HepG2 (cell line): Measurements from ENCODE around the gene EPHX1. TPM values are rescaled to one million over a fixed set of nuclear protein-coding genes. Genes with fewer than 3 reads are reported as not detected.

Source experiments
- ATAC-seq: fragments of 200-7000 bp; cut with Tn5 transposase; 3 replicates; pipeline ENCODE4 v1.9.1; 2020; ENCODE audit warnings: mild to moderate bottlenecking, moderate library complexity
- BruUV-seq: library from RNA; stranded (reverse); fragments of 400-500 nt; replicated peaks from 2 replicates; lab custom pipeline; 2021; lab: Mats Ljungman, UMichigan
- CTCF ChIA-PET: fragments of 300-600 bp; formaldehyde crosslinking; extraction: SDS; loops from one replicate; lab custom pipeline; 2021; ENCODE audit warnings: low total read pairs, inconsistent platforms, low intra/inter-chr PET ratio; lab: Yijun Ruan, JAX
- POLR2A ChIA-PET: fragments of 350-600 bp; sonication (Branson Sonifier 250); formaldehyde crosslinking; loops from one replicate; lab custom pipeline; 2020; ENCODE audit warnings: antibody characterized with exemption, inconsistent platforms; lab: Yijun Ruan, JAX
- DNase-seq: peaks from one replicate; pipeline ENCODE4 v3.0.0-alpha.2; 2015; ENCODE audit warnings: low spot score
- FAIRE-seq: peaks from 3 replicates; lab custom pipeline; 2011; peaks lifted over from hg19 to GRCh38; lab: Jason Lieb, UNC
- H2AFZ ChIP-seq: one replicate; pipeline ENCODE4 v1.6.1; 2011; ENCODE audit warnings: low read length, inconsistent platforms
- H3K27ac ChIP-seq: fragments of 300-600 bp; 3 replicates; pipeline ENCODE4 v1.8.0; 2011; ENCODE audit warnings: mixed run types, mild to moderate bottlenecking, mixed read lengths, low read length, inconsistent platforms; ENCODE audit not compliant: insufficient read depth; ENCODE audit errors: extremely low read length
- H3K27me3 ChIP-seq, 2 experiments: fragments of 200-600 bp in 1 of 2; 2 replicates in 1 of 2; 3 replicates in 1 of 2; pipeline versions ENCODE4 v1.6.0 to v1.8.0; 2011; ENCODE audit warnings: low read length in 2 of 2, mild to moderate bottlenecking in 2 of 2, moderate library complexity in 2 of 2, inconsistent platforms in 1 of 2; ENCODE audit not compliant: insufficient read depth in 2 of 2, control insufficient read depth in 1 of 2
- H3K36me3 ChIP-seq, 2 experiments: fragments of 200-600 bp in 1 of 2; replicated peaks in 1 of 2; 2 replicates in 1 of 2; 3 replicates in 1 of 2; pipeline versions ENCODE4 v1.5.1 to v1.8.0; 2011; ENCODE audit warnings: low read length in 2 of 2, inconsistent platforms in 1 of 2; ENCODE audit not compliant: insufficient read depth in 2 of 2, control insufficient read depth in 1 of 2
- H3K4me1 ChIP-seq: 2 replicates; pipeline ENCODE4 v1.5.1; 2012; ENCODE audit warnings: low read length, inconsistent platforms; ENCODE audit not compliant: insufficient read depth
- H3K4me2 ChIP-seq: 2 replicates; pipeline ENCODE4 v1.6.0; 2011; ENCODE audit warnings: low read depth, low read length, inconsistent platforms
- H3K4me3 ChIP-seq, 3 experiments: fragments of 200-600 bp in 1 of 3; sonication (generic), shearing (Covaris generic) in 1 of 3; replicated peaks in 1 of 3; 2 replicates each; pipeline ENCODE4 v1.5.1; 2011 to 2016; ENCODE audit warnings: low read length in 3 of 3, inconsistent platforms in 2 of 3, low read depth in 2 of 3, mild to moderate bottlenecking in 2 of 3, control low read depth in 1 of 3, mixed read lengths in 1 of 3; ENCODE audit not compliant: insufficient read depth in 1 of 3
- H3K79me2 ChIP-seq: one replicate; pipeline ENCODE4 v1.6.1; 2011; ENCODE audit warnings: low read length, inconsistent platforms; ENCODE audit not compliant: insufficient read depth
- H3K9ac ChIP-seq: 2 replicates; pipeline ENCODE4 v1.6.0; 2011; ENCODE audit warnings: mild to moderate bottlenecking, low read depth, low read length, inconsistent platforms; ENCODE audit not compliant: insufficient read depth
- H3K9me3 ChIP-seq: 2 replicates; pipeline ENCODE4 v1.5.1; 2012; ENCODE audit warnings: mild to moderate bottlenecking, low read length
- H4K20me1 ChIP-seq: 2 replicates; pipeline ENCODE4 v1.6.0; 2011; ENCODE audit warnings: inconsistent platforms, mild to moderate bottlenecking, low read length, moderate library complexity; ENCODE audit not compliant: insufficient read depth
- FOXO4 ChIP-seq: sonication (generic); formaldehyde crosslinking; conservative IDR thresholded peaks from 2 replicates; pipeline ENCODE4 v1.8.1; 2023; ENCODE audit warnings: missing genetic modification reagents
- HNRNPK ChIP-seq: fragments of 200-400 bp; formaldehyde crosslinking; IDR thresholded peaks from 2 replicates; pipeline ENCODE4 v1.6.1; 2018; ENCODE audit warnings: low read length, low read depth, moderate library complexity, mild to moderate bottlenecking; ENCODE audit not compliant: poor library complexity, severe bottlenecking
- MYC ChIP-seq: sonication (generic); formaldehyde crosslinking; IDR thresholded peaks from 2 replicates; pipeline ENCODE4 v1.9.0; 2021; ENCODE audit warnings: missing genetic modification reagents, borderline replicate concordance
- NFKB2 ChIP-seq: sonication (generic); formaldehyde crosslinking; IDR thresholded peaks from 2 replicates; pipeline ENCODE4 v1.4.0; 2020; ENCODE audit warnings: missing genetic modification reagents, borderline replicate concordance
- SYNCRIP ChIP-seq: fragments of 200-400 bp; formaldehyde crosslinking; IDR thresholded peaks from 2 replicates; pipeline ENCODE4 v1.6.1; 2018; ENCODE audit warnings: mild to moderate bottlenecking, low read depth, low read length; ENCODE audit not compliant: insufficient read depth
- ZBTB43 ChIP-seq: sonication (generic); formaldehyde crosslinking; conservative IDR thresholded peaks from 2 replicates; pipeline ENCODE4 v1.4.0; 2020; ENCODE audit warnings: missing genetic modification reagents
- ZNF607 ChIP-seq: sonication (generic); formaldehyde crosslinking; IDR thresholded peaks from 2 replicates; pipeline ENCODE4 v1.5.1; 2020; ENCODE audit warnings: missing genetic modification reagents, mild to moderate bottlenecking, borderline replicate concordance
- ZNF781 ChIP-seq: sonication (generic); formaldehyde crosslinking; IDR thresholded peaks from 2 replicates; pipeline ENCODE4 v1.5.1; 2020; ENCODE audit warnings: borderline replicate concordance, mild to moderate bottlenecking, missing genetic modification reagents; ENCODE audit errors: not compliant biosample characterization
- WGBS: methylation state at CpG from one replicate; pipeline ENCODE4 v1.1.6; 2017; ENCODE audit warnings: low lambda C conversion rate; 5-methylcytosine and 5-hydroxymethylcytosine counted together
- in situ Hi-C: cut with HindIII; loops from 2 replicates; pipeline ENCODE4 v1.10.0; 2017; ENCODE audit warnings: low pct_unique_long_range_greater_than_20kb; ENCODE audit not compliant: extremely low pct_ligation_motif_present
- intact Hi-C: fragments of 100-400 bp; cut with micrococcal nuclease; formaldehyde crosslinking; loops from one replicate; pipeline ENCODE4 v1.10.0; 2022; ENCODE audit not compliant: unreplicated experiment
- polyA plus RNA-seq, 8 experiments: library from polyadenylated mRNA; depleted of rRNA in 3 of 8; stranded (reverse) in 7 of 8; unstranded in 1 of 8; fragments of >200 nt; fragmentation: Illumina TruSeq in 4 of 8; extraction: Trizol in 4 of 8; gene quantifications; 2 replicates each; pipeline versions ENCODE4 v1.2.1 to v1.2.3, GENCODE V29; 2011 to 2016; ENCODE audit warnings: low read depth in 4 of 8, missing spikeins in 1 of 8, mixed read lengths in 1 of 8; ENCODE audit not compliant: insufficient read depth in 1 of 8
- total RNA-seq, 5 experiments: library from RNA; depleted of rRNA; stranded (reverse); fragments of >200 nt; fragmentation: Illumina TruSeq; extraction: Trizol; gene quantifications; 2 replicates each; pipeline ENCODE4 v1.2.3, GENCODE V29; 2016; ENCODE audit warnings: low read depth in 1 of 5
- TF ChIP-seq, protein P1 (sequence below): sonication (generic); formaldehyde crosslinking; IDR thresholded peaks from 2 replicates; pipeline ENCODE4 v1.9.0; 2022; ENCODE audit warnings: missing genetic modification reagents, mild to moderate bottlenecking, borderline replicate concordance

EPHX1 gene
- total and polyA plus RNA-seq, 2 of the 13 experiments (the other 11 are each of a cell fraction or from before 2014, with no cell fraction given) = 27.7 to 36.5 TPM

DNA sequence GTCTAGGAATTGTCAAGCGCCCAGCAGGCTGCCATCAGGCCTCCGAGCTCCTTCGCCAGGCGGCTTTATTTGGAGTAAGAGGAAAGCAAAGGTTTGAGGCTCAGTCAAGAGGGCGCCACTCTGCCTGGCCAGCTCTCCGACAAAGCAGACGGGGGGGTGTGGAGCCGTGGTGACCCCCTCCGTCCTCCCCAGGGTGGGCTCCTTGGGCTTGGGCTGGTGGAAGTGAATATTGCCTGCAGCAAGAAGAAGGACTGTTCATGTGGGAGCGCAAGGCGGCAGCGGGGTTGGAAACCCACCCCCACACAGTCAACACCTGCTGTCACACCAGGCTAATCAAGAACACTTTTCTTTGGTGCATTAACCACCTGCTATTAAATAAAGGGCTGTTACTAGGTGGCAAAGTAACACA, 14.6 kb downstream of the EPHX1 start:
- peak overlapping the region; percentile 66 for H3K27ac ChIP-seq

More for the DNA sequence above, 14.6 kb downstream of the EPHX1 start:
- peak; percentile 9 for TF ChIP-seq ZNF781 (CRISPR knock-in tag)
- 0 out of 2 replicates have a peak, but pooled peaks have one; percentile 4 for TF ChIP-seq NFKB2
- TF ChIP-seq SYNCRIP = no peak
- TF ChIP-seq ZBTB43 (CRISPR knock-in tag) = no peak
- TF ChIP-seq ZNF607 (CRISPR knock-in tag) = 0 out of 2 replicates have a peak, but pooled peaks have one; percentile 13
- TF ChIP-seq, protein P1, sequence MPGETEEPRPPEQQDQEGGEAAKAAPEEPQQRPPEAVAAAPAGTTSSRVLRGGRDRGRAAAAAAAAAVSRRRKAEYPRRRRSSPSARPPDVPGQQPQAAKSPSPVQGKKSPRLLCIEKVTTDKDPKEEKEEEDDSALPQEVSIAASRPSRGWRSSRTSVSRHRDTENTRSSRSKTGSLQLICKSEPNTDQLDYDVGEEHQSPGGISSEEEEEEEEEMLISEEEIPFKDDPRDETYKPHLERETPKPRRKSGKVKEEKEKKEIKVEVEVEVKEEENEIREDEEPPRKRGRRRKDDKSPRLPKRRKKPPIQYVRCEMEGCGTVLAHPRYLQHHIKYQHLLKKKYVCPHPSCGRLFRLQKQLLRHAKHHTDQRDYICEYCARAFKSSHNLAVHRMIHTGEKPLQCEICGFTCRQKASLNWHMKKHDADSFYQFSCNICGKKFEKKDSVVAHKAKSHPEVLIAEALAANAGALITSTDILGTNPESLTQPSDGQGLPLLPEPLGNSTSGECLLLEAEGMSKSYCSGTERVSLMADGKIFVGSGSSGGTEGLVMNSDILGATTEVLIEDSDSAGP (CRISPR knock-in tag) = 0 out of 2 replicates have a peak, but pooled peaks have one; percentile 17
- 0 out of 2 replicates have a peak, but pooled peaks have one; percentile 0 for TF ChIP-seq MYC (CRISPR knock-in tag)
- no peak for TF ChIP-seq HNRNPK
- TF ChIP-seq FOXO4 (CRISPR knock-in tag) = 0 out of 2 replicates have a peak, but pooled peaks have one; percentile 50
- Histone ChIP-seq H3K9ac (peak overlapping the region; percentile 7; the same call in 1 of the 2 replicates), H3K4me1 (peaks cover 81% of the 10 kb centered on the region), H3K9me3 (no peaks in the 10 kb centered on the region), H3K79me2 (peaks cover 19% of the 10 kb centered on the region), H3K36me3 (peaks cover 4 to 18% of the 10 kb centered on the region in 2 experiments; a peak in 3 of 5 replicates), H3K4me3 (peak overlapping the region in 1 of 3 experiments; percentile 41; a peak in 1 of 6 replicates), H2AFZ (no peak overlapping the region), H3K4me2 (peak overlapping the region; percentile 68; the same call in 1 of the 2 replicates), H4K20me1 (no peaks in the 10 kb centered on the region), H3K27me3 (no peaks in the 10 kb centered on the region)
- 0 out of 3 replicates have a peak, but pooled peaks have one; percentile 4 for ATAC-seq
- WGBS = 100% methylated on average over 4 of the region's 12 CpGs
- intact Hi-C loops = loop anchor here (10.0 kb wide), 1 partner anchor 100 kb away; the partner anchor contains the start of gene PYCR2
- no TSS peak for BruUV-seq
- POLR2A ChIA-PET = interaction anchor here (1.4 to 1.6 kb wide), 3 partner anchors 13 to 47 kb away, joined by 4 to 8 read pairs (median 5); partner anchors contain the start of genes EPHX1 and SRP9
- DNase-seq = no peak
- CTCF ChIA-PET = no interaction called here
- FAIRE-seq = no peak
- in situ Hi-C loops = no loop called here
